T47D (cell line): ENCODE data around the gene COL24A1.
"Not testable (repeated sequence)": the region's sequence is repeated elsewhere in the genome, so short reads cannot be mapped to it uniquely, and the experiment has no call there.

Experiments
- DNase-seq, 2 experiments: peaks; one replicate each; pipeline versions ENCODE4 v3.0.0 to v3.0.0-alpha.2; 2011 to 2012; ENCODE audit warnings: low read depth in 1 of 2, low spot score in 1 of 2
- JUND ChIP-seq: IDR thresholded peaks from 2 replicates; pipeline ENCODE4 v1.6.1; 2012; ENCODE audit warnings: low read depth
- in situ Hi-C: cut with HindIII; loops from 2 replicates; pipeline ENCODE4 v1.10.0; 2016; ENCODE audit warnings: low sequenced_read_pairs, low pct_unique_long_range_greater_than_20kb

COL24A1 gene

GRCh38 chr1:85884372-85885035 lies 272.1 kb downstream of the COL24A1 start:
- DNase-seq: peak; percentile 22 to 56
- no peak for TF ChIP-seq JUND
- in situ Hi-C loops: no loop called here

GRCh38 chr1:85867189-85867588 lies 289.4 kb downstream of the COL24A1 start:
- in situ Hi-C loops: no loop called here
- DNase-seq: no peak
- no peak for TF ChIP-seq JUND

- TF ChIP-seq JUND: no peak
- in situ Hi-C loops: no loop called here
- DNase-seq: no peak
These were observed 291.4 kb downstream of the COL24A1 start for GRCh38 chr1:85865213-85865612.

- in situ Hi-C loops: no loop called here
- no peak for DNase-seq
These were observed 291.8 kb downstream of the COL24A1 start for GRCh38 chr1:85864727-85865126.

GRCh38 chr1:85863639-85864038 lies 292.9 kb downstream of the COL24A1 start:
- in situ Hi-C loops: not testable (repeated sequence)

More at GRCh38 chr1:85864727-85865126, 291.8 kb downstream of the COL24A1 start:
- TF ChIP-seq JUND: no peak

GRCh38 chr1:85862456-85862855 lies 294.1 kb downstream of the COL24A1 start:
- no peak for TF ChIP-seq JUND
- no peak for DNase-seq
- in situ Hi-C loops: no loop called here

More at GRCh38 chr1:85863639-85864038, 292.9 kb downstream of the COL24A1 start:
- not testable (repeated sequence) for DNase-seq

GRCh38 chr1:85857991-85858390 lies 298.6 kb downstream of the COL24A1 start:
- no peak for DNase-seq
- in situ Hi-C loops: no loop called here
- no peak for TF ChIP-seq JUND

- DNase-seq: peak in 1 of 2 experiments; percentile 81
- peak; percentile 56; the same call in 1 of the 2 replicates for TF ChIP-seq JUND
- in situ Hi-C loops: no loop called here
These were observed 306.3 kb downstream of the COL24A1 start for GRCh38 chr1:85850238-85850637.

- no peak for TF ChIP-seq JUND
- no peak for DNase-seq
- in situ Hi-C loops: no loop called here
These were observed 306.9 kb downstream of the COL24A1 start for GRCh38 chr1:85849660-85850059.

GRCh38 chr1:85847356-85847755 lies 309.2 kb downstream of the COL24A1 start:
- no peak for TF ChIP-seq JUND
- in situ Hi-C loops: no loop called here
- DNase-seq: no peak

- no peak for TF ChIP-seq JUND
- peak in 1 of 2 experiments; percentile 45 for DNase-seq
- in situ Hi-C loops: no loop called here
These were observed 309.9 kb downstream of the COL24A1 start for GRCh38 chr1:85846706-85847105.

- in situ Hi-C loops: no loop called here
- DNase-seq: no peak
- TF ChIP-seq JUND: no peak
These were observed 317.1 kb downstream of the COL24A1 start for GRCh38 chr1:85839459-85839858.

GRCh38 chr1:85838238-85838637 lies 318.3 kb downstream of the COL24A1 start:
- no peak for TF ChIP-seq JUND
- DNase-seq: no peak

GRCh38 chr1:85836736-85837135 lies 319.8 kb downstream of the COL24A1 start:
- in situ Hi-C loops: no loop called here

More at GRCh38 chr1:85838238-85838637, 318.3 kb downstream of the COL24A1 start:
- in situ Hi-C loops: no loop called here

GRCh38 chr1:85833165-85833564 lies 323.4 kb downstream of the COL24A1 start:
- DNase-seq, in situ Hi-C loops: not testable (repeated sequence)

More at GRCh38 chr1:85836736-85837135, 319.8 kb downstream of the COL24A1 start:
- DNase-seq: no peak
- TF ChIP-seq JUND: no peak
